Stomach (tissue), 9 donors: ENCODE results near the gene MYH9. TPM values are rescaled to one million over a fixed set of nuclear protein-coding genes. Genes with fewer than 3 reads are reported as not detected.

Source experiments
- DNase-seq, 2 donors: peaks; one replicate each; pipeline versions ENCODE4 v3.0.0 to v3.0.0-alpha.2; 2013 to 2019
- H3K27ac ChIP-seq, 5 donors: fragments of 200-600 bp in 4 of 5; sonication (generic) in 4 of 5; one replicate each; pipeline ENCODE4 v1.5.1; 2013 to 2019; ENCODE audit warnings: mild to moderate bottlenecking in 1 of 5, moderate library complexity in 1 of 5
- H3K27me3 ChIP-seq, 3 donors: fragments of 200-600 bp; sonication (generic); one replicate each; pipeline ENCODE4 v1.5.1; 2017 to 2019; ENCODE audit warnings: mixed run types in 1 of 3
- H3K36me3 ChIP-seq, 4 donors: fragments of 200-600 bp; sonication (generic); 1 replicate in 3 of 4; 2 replicates in 1 of 4; pipeline ENCODE4 v1.5.1; 2016 to 2019
- H3K4me1 ChIP-seq, 4 donors: fragments of 200-600 bp; sonication (generic); one replicate each; pipeline ENCODE4 v1.5.1; 2016 to 2019
- H3K4me3 ChIP-seq, 4 donors: fragments of 200-600 bp; sonication (generic) in 3 of 4; one replicate each; pipeline ENCODE4 v1.5.1; 2016 to 2019; ENCODE audit warnings: mild to moderate bottlenecking in 1 of 4
- H3K9me3 ChIP-seq, 4 donors: fragments of 200-600 bp; sonication (generic); one replicate each; pipeline ENCODE4 v1.5.1; 2016 to 2019
- EP300 ChIP-seq: sonication (generic); formaldehyde crosslinking; IDR thresholded peaks from one replicate; pipeline ENCODE4 v1.6.1; 2017; ENCODE audit warnings: antibody characterized with exemption
- POLR2A ChIP-seq, 4 donors: fragments of 450-650 bp; IDR thresholded peaks; one replicate each; pipeline ENCODE4 v1.6.1; 2016; ENCODE audit warnings: antibody characterized with exemption in 4 of 4, control low read depth in 2 of 4, mild to moderate bottlenecking in 1 of 4, moderate library complexity in 1 of 4
- POLR2AphosphoS5 ChIP-seq, 3 donors: sonication (generic); formaldehyde crosslinking; IDR thresholded peaks; one replicate each; pipeline ENCODE4 v1.6.1; 2016; ENCODE audit warnings: antibody characterized with exemption in 3 of 3
- WGBS, 5 donors: extraction: QIAGEN DNeasy Blood & Tissue Kit in 3 of 5; methylation state at CpG; one replicate each; pipeline versions ENCODE4 v1.1.5 to v1.1.7; 2013 to 2018; 5-methylcytosine and 5-hydroxymethylcytosine counted together
- intact Hi-C: fragments of 100-400 bp; cut with DNase I; formaldehyde crosslinking; loops from one replicate; pipeline ENCODE4 v1.15.1; 2023; ENCODE audit warnings: low total_unique reads
- polyA plus RNA-seq, 3 donors: library from polyadenylated mRNA; stranded (reverse); fragments of 200-250 nt; gene quantifications; one replicate each; pipeline ENCODE4 v1.2.3, GENCODE V29; 2013
- total RNA-seq, 5 donors: library from RNA; depleted of rRNA; stranded (reverse); fragments of >200 nt; gene quantifications; one replicate each; pipeline versions ENCODE4 v1.1.0 to v1.2.3, GENCODE V29; 2014 to 2016
- TF ChIP-seq, protein P1 (sequence below), 7 experiments: fragments of 450-650 bp in 4 of 7; fragments of 200-600 bp in 3 of 7; sonication (generic) in 3 of 7; IDR thresholded peaks; one replicate each; pipeline ENCODE4 v1.5.1; 2016 to 2019; ENCODE audit warnings: antibody characterized with exemption in 7 of 7, control low read depth in 2 of 7, mild to moderate bottlenecking in 1 of 7
- donor health status: healthy with polysubstance abuse.
- donor health status: Bipolar disorder and iron deficiency.
- donor health status: healthy.

The MYH9 gene
- total and polyA plus RNA-seq, 8 donors, result 46.7 to 620 (median 197) TPM

DNA sequence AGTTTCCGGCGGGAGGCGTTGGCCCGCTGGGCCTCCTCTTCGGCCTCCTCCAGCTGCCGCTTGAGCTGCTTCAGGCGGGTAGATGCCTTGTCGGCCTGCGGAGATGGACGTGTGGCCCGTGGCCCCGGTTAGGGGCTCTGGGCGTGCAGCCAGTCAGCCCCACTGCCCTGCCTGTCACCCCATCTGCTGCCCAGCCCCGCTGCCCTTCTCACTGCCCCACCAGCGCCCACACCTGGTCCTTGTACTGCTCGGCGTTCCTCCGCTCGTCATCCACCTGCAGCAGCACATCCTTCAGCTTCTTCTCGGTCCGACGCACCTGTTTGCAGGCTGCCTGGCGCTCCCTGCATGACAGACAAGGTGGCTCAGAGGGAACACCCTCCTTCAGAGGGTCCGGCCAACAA is 103.6 kb downstream of the MYH9 start:
- H3K36me3 ChIP-seq, result peaks cover 79 to 99% (median 95%) of the 10 kb centered on the region in 4 donors
- no peak for TF ChIP-seq POLR2A (IDR thresholded peaks at IDR 0.05)
- TF ChIP-seq, protein P1, sequence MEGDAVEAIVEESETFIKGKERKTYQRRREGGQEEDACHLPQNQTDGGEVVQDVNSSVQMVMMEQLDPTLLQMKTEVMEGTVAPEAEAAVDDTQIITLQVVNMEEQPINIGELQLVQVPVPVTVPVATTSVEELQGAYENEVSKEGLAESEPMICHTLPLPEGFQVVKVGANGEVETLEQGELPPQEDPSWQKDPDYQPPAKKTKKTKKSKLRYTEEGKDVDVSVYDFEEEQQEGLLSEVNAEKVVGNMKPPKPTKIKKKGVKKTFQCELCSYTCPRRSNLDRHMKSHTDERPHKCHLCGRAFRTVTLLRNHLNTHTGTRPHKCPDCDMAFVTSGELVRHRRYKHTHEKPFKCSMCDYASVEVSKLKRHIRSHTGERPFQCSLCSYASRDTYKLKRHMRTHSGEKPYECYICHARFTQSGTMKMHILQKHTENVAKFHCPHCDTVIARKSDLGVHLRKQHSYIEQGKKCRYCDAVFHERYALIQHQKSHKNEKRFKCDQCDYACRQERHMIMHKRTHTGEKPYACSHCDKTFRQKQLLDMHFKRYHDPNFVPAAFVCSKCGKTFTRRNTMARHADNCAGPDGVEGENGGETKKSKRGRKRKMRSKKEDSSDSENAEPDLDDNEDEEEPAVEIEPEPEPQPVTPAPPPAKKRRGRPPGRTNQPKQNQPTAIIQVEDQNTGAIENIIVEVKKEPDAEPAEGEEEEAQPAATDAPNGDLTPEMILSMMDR (IDR thresholded peaks at IDR 0.05), result no peak
- no peak for TF ChIP-seq EP300
- TF ChIP-seq POLR2AphosphoS5 (IDR thresholded peaks at IDR 0.05), result no peak
- intact Hi-C loops, result no loop called here
- peaks cover 0 to 26% (median 10%) of the 10 kb centered on the region in 4 donors for H3K4me1 ChIP-seq
- no peak overlapping the region for H3K4me3 ChIP-seq
- no peaks in the 10 kb centered on the region for H3K27me3 ChIP-seq
- no peak for DNase-seq
- WGBS, 5 donors, result 90 to 95% (median 92%) methylated on average over 24 of the region's 24 CpGs
- no peaks in the 10 kb centered on the region for H3K9me3 ChIP-seq
- no peak overlapping the region for H3K27ac ChIP-seq

- Histone ChIP-seq H3K27me3 (no peaks in the 10 kb centered on the region), H3K36me3 (peaks cover 62 to 83% (median 78%) of the 10 kb centered on the region in 4 donors), H3K27ac (no peak overlapping the region), H3K9me3 (no peaks in the 10 kb centered on the region), H3K4me1 (peaks cover 8 to 43% (median 18%) of the 10 kb centered on the region in 4 donors), H3K4me3 (no peak overlapping the region)
- WGBS, 5 donors, result 90 to 92% (median 91%) methylated on average over 17 to 24 of the region's 24 CpGs
- TF ChIP-seq POLR2A (IDR thresholded peaks at IDR 0.05), result no peak
- TF ChIP-seq EP300, result no peak
- TF ChIP-seq POLR2AphosphoS5 (IDR thresholded peaks at IDR 0.05), result no peak
- TF ChIP-seq, protein P1 (IDR thresholded peaks at IDR 0.05), result no peak
- DNase-seq, result no peak
- intact Hi-C loops, result no loop called here
Measured at GRCh38 chr22:36282328-36282831, 105.4 kb downstream of the MYH9 start.

- intact Hi-C loops, result no loop called here
- no peak overlapping the region for H3K4me3 ChIP-seq
- WGBS, 5 donors, result 73 to 84% (median 79%) methylated on average over 14 of the region's 14 CpGs
- H3K9me3 ChIP-seq, result no peaks in the 10 kb centered on the region
- DNase-seq, result no peak
- no peaks in the 10 kb centered on the region for H3K27me3 ChIP-seq
- no peak for TF ChIP-seq EP300
- TF ChIP-seq POLR2A (IDR thresholded peaks at IDR 0.05), result no peak
- TF ChIP-seq POLR2AphosphoS5 (IDR thresholded peaks at IDR 0.05), result no peak
- TF ChIP-seq, protein P1 (IDR thresholded peaks at IDR 0.05), result no peak
- H3K36me3 ChIP-seq, result peaks cover 58 to 77% (median 72%) of the 10 kb centered on the region in 4 donors
- no peak overlapping the region for H3K27ac ChIP-seq
- peaks cover 8 to 42% (median 18%) of the 10 kb centered on the region in 4 donors for H3K4me1 ChIP-seq
Measured at GRCh38 chr22:36281781-36282327, 105.9 kb downstream of the MYH9 start.

GRCh38 chr22:36280379-36280778 is 107.4 kb downstream of the MYH9 start:
- H3K27me3 ChIP-seq, result no peaks in the 10 kb centered on the region
- 56 to 71% (median 67%) methylated on average over 8 of the region's 8 CpGs for WGBS, 5 donors
- TF ChIP-seq, protein P1 (IDR thresholded peaks at IDR 0.05), result no peak
- TF ChIP-seq EP300 (no peak), POLR2AphosphoS5 (IDR thresholded peaks at IDR 0.05) (no peak), POLR2A (IDR thresholded peaks at IDR 0.05) (no peak)
- no peak for DNase-seq
- peaks cover 8 to 28% (median 14%) of the 10 kb centered on the region in 4 donors for H3K4me1 ChIP-seq
- intact Hi-C loops, result no loop called here
- H3K9me3 ChIP-seq, result no peaks in the 10 kb centered on the region
- peaks cover 44 to 63% (median 58%) of the 10 kb centered on the region in 4 donors for H3K36me3 ChIP-seq
- no peak overlapping the region for H3K27ac ChIP-seq
- no peak overlapping the region for H3K4me3 ChIP-seq
